Measurements from ENCODE around the gene PKIG. TPM values are rescaled to one million over a fixed set of nuclear protein-coding genes. Genes with fewer than 3 reads are reported as not detected.

The PKIG gene
- total and polyA plus RNA-seq, 2 experiments from 2014 or later: 90.4 to 100 TPM

GRCh38 chr20:44596876-44597275 is 14.5 kb downstream of the PKIG start:
- H3K27me3 ChIP-seq: no peaks in the 10 kb centered on the region
- H3K27ac ChIP-seq: no peak overlapping the region
- H3K36me3 ChIP-seq: no peaks in the 10 kb centered on the region
- peaks cover 16% of the 10 kb centered on the region for H3K4me1 ChIP-seq (ENCODE audit: low read depth)
- no peak for TF ChIP-seq CTCF (IDR thresholded peaks at IDR 0.05; ENCODE audit: low read depth, low read length)
- no peak overlapping the region for H3K4me3 ChIP-seq
- H3K9me3 ChIP-seq (ENCODE audit: low read depth): no peaks in the 10 kb centered on the region
- DNase-seq (ENCODE audit: low read depth in 1 of 2, low spot score in 1 of 2): no peak

- no peaks in the 10 kb centered on the region for H3K27me3 ChIP-seq
- H3K4me1 ChIP-seq (ENCODE audit: low read depth): peaks cover 17% of the 10 kb centered on the region
- DNase-seq (ENCODE audit: low read depth in 1 of 2, low spot score in 1 of 2): no peak
- H3K27ac ChIP-seq: no peak overlapping the region
- H3K4me3 ChIP-seq: no peak overlapping the region
- no peaks in the 10 kb centered on the region for H3K36me3 ChIP-seq
- H3K9me3 ChIP-seq (ENCODE audit: low read depth): no peaks in the 10 kb centered on the region
- no peak for TF ChIP-seq CTCF (IDR thresholded peaks at IDR 0.05; ENCODE audit: low read depth, low read length)
Measured at GRCh38 chr20:44597516-44597915, 15.1 kb downstream of the PKIG start.

GRCh38 chr20:44597930-44598329 is 15.6 kb downstream of the PKIG start:
- no peak overlapping the region for H3K4me3 ChIP-seq
- H3K27ac ChIP-seq: no peak overlapping the region
- H3K36me3 ChIP-seq: no peaks in the 10 kb centered on the region
- H3K4me1 ChIP-seq (ENCODE audit: low read depth): peaks cover 17% of the 10 kb centered on the region
- H3K9me3 ChIP-seq (ENCODE audit: low read depth): no peaks in the 10 kb centered on the region
- no peaks in the 10 kb centered on the region for H3K27me3 ChIP-seq
- no peak for DNase-seq (ENCODE audit: low read depth in 1 of 2, low spot score in 1 of 2)
- no peak for TF ChIP-seq CTCF (IDR thresholded peaks at IDR 0.05; ENCODE audit: low read depth, low read length)

GRCh38 chr20:44598423-44599305 is 16.3 kb downstream of the PKIG start:
- H3K4me1 ChIP-seq (ENCODE audit: low read depth): peaks cover 17% of the 10 kb centered on the region
- no peaks in the 10 kb centered on the region for H3K36me3 ChIP-seq
- peak overlapping the region; percentile 43 for H3K27ac ChIP-seq
- no peaks in the 10 kb centered on the region for H3K27me3 ChIP-seq
- no peak overlapping the region for H3K4me3 ChIP-seq
- peak in 1 of 2 donors; percentile 70 for DNase-seq (ENCODE audit: low read depth in 1 of 2, low spot score in 1 of 2)
- no peaks in the 10 kb centered on the region for H3K9me3 ChIP-seq (ENCODE audit: low read depth)
- TF ChIP-seq CTCF (IDR thresholded peaks at IDR 0.05; ENCODE audit: low read depth, low read length): peak; percentile 19

- no peak for DNase-seq (ENCODE audit: low read depth in 1 of 2, low spot score in 1 of 2)
- Histone ChIP-seq H3K4me1 (ENCODE audit: low read depth) (peaks cover 17% of the 10 kb centered on the region), H3K36me3 (no peaks in the 10 kb centered on the region), H3K4me3 (no peak overlapping the region), H3K27me3 (no peaks in the 10 kb centered on the region), H3K9me3 (ENCODE audit: low read depth) (no peaks in the 10 kb centered on the region), H3K27ac (no peak overlapping the region)
- no peak for TF ChIP-seq CTCF (IDR thresholded peaks at IDR 0.05; ENCODE audit: low read depth, low read length)
Measured at GRCh38 chr20:44599715-44600114, 17.3 kb downstream of the PKIG start.
